Activated naive CD8-positive, alpha-beta T cell treated with anti-CD3 and anti-CD28 coated beads, Interleukin-2, amount 10 ng/mL, durations not matched to agents 7 days and 5 days (primary cell): ENCODE results near the gene CCDC71L. TPM values are rescaled to one million over a fixed set of nuclear protein-coding genes. Genes with fewer than 3 reads are reported as not detected.

Source experiments
- ATAC-seq: fragments of 150-1000 bp; cut with Tn5 transposase; one replicate; pipeline ENCODE4 v1.10.0; 2021; ENCODE audit warnings: low read depth, moderate library complexity
- POLR2A ChIA-PET: fragments of 350-600 bp; sonication (Branson Sonifier 250); formaldehyde crosslinking; loops from one replicate; lab custom pipeline; 2021; ENCODE audit warnings: antibody characterized with exemption; lab: Charles Lee
- DNase-seq: peaks from one replicate; pipeline ENCODE4 v3.0.0; 2021
- H3K27ac Mint-ChIP-seq: one replicate; pipeline ENCODE4 v1.8.0; 2022; ENCODE audit warnings: mild to moderate bottlenecking, mixed read lengths
- H3K27me3 Mint-ChIP-seq: one replicate; pipeline ENCODE4 v1.8.0; 2022; ENCODE audit warnings: mild to moderate bottlenecking, moderate library complexity, mixed read lengths
- H3K36me3 Mint-ChIP-seq: one replicate; pipeline ENCODE4 v1.8.0; 2021; ENCODE audit warnings: mild to moderate bottlenecking, mixed read lengths
- H3K4me1 Mint-ChIP-seq: one replicate; pipeline ENCODE4 v1.8.0; 2021; ENCODE audit warnings: mixed read lengths
- H3K4me3 Mint-ChIP-seq: one replicate; pipeline ENCODE4 v1.8.0; 2022; ENCODE audit warnings: mild to moderate bottlenecking, moderate library complexity, mixed read lengths
- H3K9me3 Mint-ChIP-seq: one replicate; pipeline ENCODE4 v1.8.0; 2021; ENCODE audit warnings: mixed read lengths
- total RNA-seq, 2 experiments: library from RNA; stranded (reverse); gene quantifications; one replicate each; pipeline ENCODE4 v1.2.3, GENCODE V29; 2021

Gene CCDC71L
- total RNA-seq, 2 experiments from 2014 or later = 20.5 to 22.3 TPM

DNA sequence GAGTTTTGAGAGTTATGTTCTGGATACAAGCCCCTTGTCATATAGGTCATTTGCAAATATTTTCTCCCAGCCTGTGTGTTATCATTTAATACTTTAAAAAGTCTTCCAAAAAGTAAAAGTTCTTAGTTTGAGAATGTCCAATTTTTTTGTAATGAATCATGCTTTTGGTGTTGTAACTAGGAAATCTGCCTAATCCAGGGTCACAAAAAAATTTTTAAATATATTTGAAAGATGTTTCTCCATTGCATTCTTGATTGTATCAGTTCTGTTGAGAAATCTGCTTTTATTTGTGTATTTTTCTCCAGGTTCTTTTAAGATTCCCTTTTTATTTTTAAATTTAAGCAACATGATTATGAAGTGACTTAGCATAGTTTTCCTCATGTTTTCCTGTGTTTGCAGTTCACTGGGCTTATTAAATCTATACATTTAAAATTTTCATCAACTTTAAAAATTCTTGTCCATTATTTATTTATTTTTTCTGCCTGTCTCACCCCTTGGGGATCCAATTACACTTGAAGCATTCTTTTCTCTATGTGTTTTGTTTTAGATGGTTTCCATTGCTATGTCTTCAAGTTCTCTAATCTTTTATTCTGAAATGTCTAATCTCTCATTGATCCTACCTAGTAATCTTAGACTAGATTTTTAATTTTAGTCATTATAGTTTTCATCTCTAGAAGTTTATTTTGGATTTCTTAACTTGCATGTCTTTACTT is 47.0 kb downstream of the CCDC71L start:
- Mint-ChIP-seq H3K9me3 (peaks cover 8% of the 10 kb centered on the region), H3K27ac (no peak overlapping the region), H3K36me3 (peaks cover 2% of the 10 kb centered on the region), H3K27me3 (peaks cover 3% of the 10 kb centered on the region), H3K4me3 (no peak overlapping the region), H3K4me1 (no peaks in the 10 kb centered on the region)
- POLR2A ChIA-PET = no interaction called here
- DNase-seq = no peak
- no peak for ATAC-seq

GRCh38 chr7:106613279-106613678 is 47.7 kb downstream of the CCDC71L start:
- Mint-ChIP-seq H3K27ac (no peak overlapping the region), H3K27me3 (peaks cover 3% of the 10 kb centered on the region), H3K4me3 (no peak overlapping the region), H3K4me1 (no peaks in the 10 kb centered on the region), H3K36me3 (peaks cover 2% of the 10 kb centered on the region), H3K9me3 (peaks cover 8% of the 10 kb centered on the region)
- no peak for ATAC-seq
- DNase-seq = no peak
- POLR2A ChIA-PET = no interaction called here

GRCh38 chr7:106612432-106612831 is 48.5 kb downstream of the CCDC71L start:
- H3K36me3 Mint-ChIP-seq = peaks cover 2% of the 10 kb centered on the region
- no peak overlapping the region for H3K4me3 Mint-ChIP-seq
- H3K4me1 Mint-ChIP-seq = no peaks in the 10 kb centered on the region
- ATAC-seq (no peak), DNase-seq (no peak)
- peaks cover 8% of the 10 kb centered on the region for H3K9me3 Mint-ChIP-seq
- no peak overlapping the region for H3K27ac Mint-ChIP-seq
- POLR2A ChIA-PET = no interaction called here
- H3K27me3 Mint-ChIP-seq = peaks cover 3% of the 10 kb centered on the region

DNA sequence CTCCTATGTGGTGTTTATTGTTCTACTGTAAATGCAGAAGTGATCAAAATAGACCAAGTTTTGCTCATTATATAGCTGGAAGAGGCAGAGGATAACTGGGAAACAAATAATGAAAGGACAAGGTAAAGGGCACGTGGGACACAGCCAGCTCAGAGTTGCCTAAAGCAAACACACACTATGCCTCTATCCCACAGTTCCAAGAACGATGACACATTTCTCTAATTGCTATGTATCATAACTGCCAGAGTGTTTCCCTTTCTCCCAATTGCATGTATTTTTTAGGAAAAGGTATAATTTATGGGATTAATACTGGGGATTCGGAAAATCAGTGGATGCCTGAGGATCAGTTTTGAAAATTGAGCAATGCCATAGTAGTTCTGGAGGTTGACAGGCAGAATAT is 49.0 kb downstream of the CCDC71L start:
- Mint-ChIP-seq H3K27ac (no peak overlapping the region), H3K36me3 (peaks cover 2% of the 10 kb centered on the region), H3K4me1 (no peaks in the 10 kb centered on the region), H3K9me3 (peaks cover 8% of the 10 kb centered on the region), H3K27me3 (peaks cover 3% of the 10 kb centered on the region), H3K4me3 (no peak overlapping the region)
- no peak for ATAC-seq
- DNase-seq = no peak
- POLR2A ChIA-PET = no interaction called here

DNA sequence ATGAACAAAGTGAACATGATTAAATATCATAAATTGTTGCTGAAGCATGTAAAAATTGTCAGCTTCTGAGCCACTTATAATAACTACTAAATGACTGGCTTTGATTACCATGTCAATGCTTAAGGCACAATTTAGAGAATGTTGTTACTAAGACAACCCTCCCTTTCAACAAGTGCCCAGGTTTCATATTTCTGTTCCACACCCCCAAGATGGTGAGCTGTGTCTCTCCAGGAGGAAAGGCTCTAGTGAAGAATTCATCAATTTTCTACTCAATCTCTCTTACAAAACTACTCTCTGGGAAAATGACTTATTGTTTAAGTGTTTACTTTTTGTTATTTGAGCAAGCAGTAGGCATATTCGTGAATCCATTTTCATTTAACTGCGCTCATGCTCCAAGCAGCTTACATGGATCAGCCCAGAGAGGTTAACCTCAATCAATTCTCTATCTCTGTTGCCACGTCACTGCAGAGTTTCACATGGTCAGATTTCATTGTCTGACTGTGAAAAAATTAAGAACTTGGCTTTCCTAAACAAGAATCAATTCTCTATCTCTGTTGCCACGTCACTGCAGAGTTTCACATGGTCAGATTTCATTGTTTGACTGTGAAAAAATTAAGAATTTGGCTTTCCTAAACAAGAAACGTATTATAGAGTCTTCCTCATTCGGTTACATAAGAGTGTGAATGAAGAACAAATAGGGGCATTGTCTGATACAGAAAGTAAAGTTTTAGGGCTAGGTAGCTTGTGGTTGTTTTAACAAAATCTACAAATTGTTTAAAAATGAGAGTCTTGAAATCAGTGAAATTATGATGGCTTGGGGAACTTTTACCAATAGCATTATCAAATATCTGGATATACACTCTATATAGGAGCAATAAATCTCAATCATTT is 49.7 kb downstream of the CCDC71L start:
- Mint-ChIP-seq H3K36me3 (peaks cover 2% of the 10 kb centered on the region), H3K4me3 (no peak overlapping the region), H3K27ac (no peak overlapping the region), H3K4me1 (no peaks in the 10 kb centered on the region), H3K9me3 (peaks cover 8% of the 10 kb centered on the region), H3K27me3 (peaks cover 3% of the 10 kb centered on the region)
- POLR2A ChIA-PET = no interaction called here
- DNase-seq = no peak
- ATAC-seq = no peak

GRCh38 chr7:106609416-106609815 is 51.5 kb downstream of the CCDC71L start:
- H3K36me3 Mint-ChIP-seq = no peaks in the 10 kb centered on the region
- H3K27ac Mint-ChIP-seq = no peak overlapping the region
- no peak overlapping the region for H3K4me3 Mint-ChIP-seq
- no peak for ATAC-seq
- peaks cover 4% of the 10 kb centered on the region for H3K9me3 Mint-ChIP-seq
- POLR2A ChIA-PET = no interaction called here
- peaks cover 3% of the 10 kb centered on the region for H3K27me3 Mint-ChIP-seq
- H3K4me1 Mint-ChIP-seq = no peaks in the 10 kb centered on the region
- DNase-seq = no peak

- H3K4me3 Mint-ChIP-seq = no peak overlapping the region
- POLR2A ChIA-PET = no interaction called here
- no peak overlapping the region for H3K27ac Mint-ChIP-seq
- ATAC-seq (no peak), DNase-seq (no peak)
- no peaks in the 10 kb centered on the region for H3K27me3 Mint-ChIP-seq
- no peaks in the 10 kb centered on the region for H3K4me1 Mint-ChIP-seq
- H3K9me3 Mint-ChIP-seq = peaks cover 4% of the 10 kb centered on the region
- no peaks in the 10 kb centered on the region for H3K36me3 Mint-ChIP-seq
Observed at GRCh38 chr7:106608661-106609060, 52.3 kb downstream of the CCDC71L start.

Other genes with a start within 250 kb of the CCDC71L start
- 10 to 100 TPM; 54.1 to 55.9 TPM for gene PIK3CG, start 204.1 kb upstream of the CCDC71L start, total RNA-seq